Epidermal melanocyte (primary cell): Measurements from ENCODE around the gene PFDN2.

Source experiments
- DNase-seq: peaks from one replicate; pipeline ENCODE4 v3.0.0; 2011; ENCODE audit warnings: low spot score; ENCODE audit not compliant: insufficient read length

The PFDN2 gene, protein sequence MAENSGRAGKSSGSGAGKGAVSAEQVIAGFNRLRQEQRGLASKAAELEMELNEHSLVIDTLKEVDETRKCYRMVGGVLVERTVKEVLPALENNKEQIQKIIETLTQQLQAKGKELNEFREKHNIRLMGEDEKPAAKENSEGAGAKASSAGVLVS

DNA sequence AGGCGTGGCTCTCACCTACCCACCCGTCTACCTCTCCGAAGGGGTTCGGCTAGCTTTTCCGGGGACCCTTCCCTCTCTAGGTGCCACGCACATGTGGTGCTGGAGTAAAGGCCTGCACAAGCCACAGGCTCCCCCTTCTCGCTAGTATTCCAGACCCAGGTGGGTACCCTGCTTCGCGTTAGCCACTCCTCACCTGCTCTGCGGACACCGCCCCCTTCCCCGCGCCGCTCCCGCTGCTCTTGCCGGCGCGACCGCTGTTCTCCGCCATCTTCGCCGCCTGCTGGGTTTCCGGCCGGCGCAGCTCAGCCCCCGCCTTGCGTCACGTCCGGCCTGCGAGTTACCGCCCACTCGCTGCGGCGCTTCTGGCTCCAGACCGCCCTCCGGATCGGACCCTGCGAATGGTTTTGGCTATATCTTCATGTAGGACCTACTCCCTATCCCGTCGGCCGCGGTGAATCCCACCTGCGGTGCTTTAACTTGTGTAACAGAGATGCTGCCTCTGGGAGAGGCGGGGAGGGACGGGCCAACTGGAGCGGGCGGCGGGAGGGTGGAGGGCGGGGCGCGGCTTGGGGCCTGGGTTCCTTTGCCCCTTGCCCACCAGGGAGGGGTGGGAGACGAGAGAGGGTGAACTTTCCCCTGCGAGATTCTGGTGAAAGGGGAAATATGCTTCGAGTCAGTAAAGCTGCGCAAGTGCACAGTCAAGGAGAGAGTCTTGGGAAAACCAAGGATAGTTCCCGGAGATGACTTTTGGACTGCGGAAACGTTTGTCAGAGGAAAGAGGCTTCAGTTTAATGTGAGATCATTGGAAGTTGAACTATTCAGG, at the start of gene PFDN2, which contains the start of gene NIT1:
Gene PFDN2, minus strand, starts transcription at position 279 of the 823 bp plus-strand sequence. Its CDS starts 11 bp downstream, at position 268.
Gene NIT1, plus strand, starts transcription at position 347 of the 823 bp plus-strand sequence. Its CDS starts 72 bp downstream, at position 419.
- peak; percentile 84 for DNase-seq

DNA sequence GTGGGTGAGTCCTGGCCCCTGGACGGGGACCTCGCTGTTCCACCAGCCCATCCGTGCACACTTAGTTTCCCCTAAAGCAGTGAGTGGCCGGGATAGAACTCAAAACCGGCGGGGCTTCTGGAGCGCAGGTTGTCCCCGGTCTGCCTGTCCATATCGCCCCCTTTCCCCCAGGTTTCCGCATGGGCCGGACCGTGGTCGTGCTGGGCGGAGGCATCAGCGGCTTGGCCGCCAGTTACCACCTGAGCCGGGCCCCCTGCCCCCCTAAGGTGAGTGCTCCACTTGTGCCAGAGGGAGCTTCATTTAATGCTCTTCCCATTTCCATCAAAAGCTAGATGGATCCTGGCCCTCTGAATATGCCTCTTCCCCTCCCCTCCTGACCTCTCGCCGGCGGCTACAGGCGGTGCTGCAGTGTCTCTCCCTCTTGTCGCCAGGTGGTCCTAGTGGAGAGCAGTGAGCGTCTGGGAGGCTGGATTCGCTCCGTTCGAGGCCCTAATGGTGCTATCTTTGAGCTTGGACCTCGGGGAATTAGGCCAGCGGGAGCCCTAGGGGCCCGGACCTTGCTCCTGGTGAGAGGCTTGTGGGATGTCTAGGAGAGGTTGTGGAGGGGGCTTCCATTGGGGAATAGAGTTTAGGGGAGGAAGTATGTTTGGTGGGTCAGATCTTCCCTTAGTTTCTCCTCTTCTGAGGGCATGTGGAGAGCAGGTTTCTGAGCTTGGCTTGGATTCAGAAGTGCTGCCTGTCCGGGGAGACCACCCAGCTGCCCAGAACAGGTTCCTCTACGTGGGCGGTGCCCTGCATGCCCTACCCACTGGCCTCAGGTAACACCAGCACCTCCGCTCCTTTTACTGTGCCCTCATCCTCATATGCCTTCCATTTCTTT, 49.1 kb upstream of the PFDN2 start:
- DNase-seq: no peak

DNA sequence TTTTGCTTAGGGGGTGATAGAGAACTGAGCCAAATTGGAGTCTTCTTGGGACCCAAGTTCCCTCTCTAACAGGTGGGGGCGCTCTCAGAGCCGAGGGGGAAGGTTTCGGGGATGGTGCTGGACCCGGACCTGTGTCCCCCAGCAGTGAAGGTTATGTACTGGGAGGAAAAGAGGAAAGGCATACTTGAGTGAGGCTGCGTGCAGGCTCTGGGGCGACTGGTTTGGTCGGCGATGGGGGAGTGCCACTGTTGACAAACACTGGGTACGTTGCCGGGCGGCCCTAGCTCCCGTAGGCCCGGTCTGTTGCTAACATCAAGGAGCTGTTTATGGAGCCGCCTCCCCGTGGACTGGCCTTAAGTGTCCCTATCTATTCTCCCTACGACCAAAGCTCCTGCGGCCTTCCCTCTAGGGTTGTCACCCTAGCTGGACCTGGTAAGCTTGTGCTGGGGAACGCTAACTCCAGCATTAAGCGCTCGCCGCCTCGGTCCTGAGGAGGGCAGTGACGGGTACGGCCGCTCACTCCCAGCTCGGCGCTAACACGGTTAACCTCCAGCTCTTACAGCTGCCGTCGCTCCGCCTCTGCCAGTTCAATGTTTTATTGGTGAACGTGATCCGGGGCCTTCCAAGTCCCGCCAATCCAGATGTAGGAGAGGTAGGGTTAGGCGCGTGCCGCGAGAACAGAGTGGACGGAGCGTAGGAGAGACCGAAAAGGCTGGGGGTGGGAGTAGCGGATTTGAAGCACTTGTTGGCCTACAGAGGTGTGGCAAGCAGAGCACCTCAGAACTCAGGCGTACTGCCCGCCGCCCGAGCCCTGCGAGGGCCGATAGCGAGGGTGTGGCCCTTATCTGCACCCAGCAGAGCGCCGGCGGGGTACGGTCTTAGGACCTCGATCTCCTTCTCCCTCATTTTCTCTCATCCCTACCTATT, 48.2 kb upstream of the PFDN2 start, which contains the start of gene PPOX:
Gene PPOX, plus strand, starts transcription at position 685 of the 927 bp plus-strand sequence. CDS start 422 bp downstream, outside the sequence.
- DNase-seq: peak; percentile 93

DNA sequence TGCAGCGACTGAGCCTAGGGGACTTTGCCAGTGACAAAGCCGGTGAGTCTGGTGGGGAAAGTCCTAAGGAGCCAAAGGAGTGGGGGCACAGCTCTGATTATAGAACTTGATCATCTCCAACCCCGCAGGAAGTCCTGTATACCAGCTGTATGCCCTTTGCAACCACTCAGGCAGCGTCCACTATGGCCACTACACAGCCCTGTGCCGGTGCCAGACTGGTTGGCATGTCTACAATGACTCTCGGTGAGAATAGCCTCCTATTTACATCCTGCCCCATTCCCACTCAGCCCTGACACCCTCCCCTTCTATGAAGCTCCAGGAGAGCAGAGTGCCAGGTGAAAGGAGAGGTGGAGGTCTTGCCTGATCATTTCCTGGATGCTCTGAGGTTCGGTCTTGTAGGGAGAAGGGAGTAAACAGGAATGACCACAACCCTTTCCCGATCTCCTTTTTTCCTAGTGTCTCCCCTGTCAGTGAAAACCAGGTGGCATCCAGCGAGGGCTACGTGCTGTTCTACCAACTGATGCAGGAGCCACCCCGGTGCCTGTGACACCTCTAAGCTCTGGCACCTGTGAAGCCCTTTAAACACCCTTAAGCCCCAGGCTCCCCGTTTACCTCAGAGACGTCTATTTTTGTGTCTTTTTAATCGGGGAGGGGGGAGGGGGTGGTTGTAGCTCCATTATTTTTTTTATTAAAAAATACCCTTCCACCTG, 47.2 kb upstream of the PFDN2 start:
- no peak for DNase-seq

DNA sequence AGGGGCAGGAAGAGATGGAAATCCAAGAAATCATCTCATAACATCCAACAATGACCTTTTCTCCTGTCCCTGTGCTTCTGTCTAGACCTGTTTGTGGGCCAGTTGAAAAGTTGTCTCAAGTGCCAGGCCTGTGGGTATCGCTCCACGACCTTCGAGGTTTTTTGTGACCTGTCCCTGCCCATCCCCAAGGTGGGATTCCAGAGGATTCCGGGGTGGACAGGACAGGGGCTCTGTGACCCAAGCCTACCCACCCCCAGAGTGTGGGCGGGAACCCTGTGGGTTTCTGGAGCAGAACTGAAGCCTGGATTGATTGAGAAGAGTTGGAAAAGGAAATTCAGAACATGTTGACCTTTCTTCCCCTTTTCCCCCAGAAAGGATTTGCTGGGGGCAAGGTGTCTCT, 46.0 kb upstream of the PFDN2 start:
- DNase-seq: no peak

DNA sequence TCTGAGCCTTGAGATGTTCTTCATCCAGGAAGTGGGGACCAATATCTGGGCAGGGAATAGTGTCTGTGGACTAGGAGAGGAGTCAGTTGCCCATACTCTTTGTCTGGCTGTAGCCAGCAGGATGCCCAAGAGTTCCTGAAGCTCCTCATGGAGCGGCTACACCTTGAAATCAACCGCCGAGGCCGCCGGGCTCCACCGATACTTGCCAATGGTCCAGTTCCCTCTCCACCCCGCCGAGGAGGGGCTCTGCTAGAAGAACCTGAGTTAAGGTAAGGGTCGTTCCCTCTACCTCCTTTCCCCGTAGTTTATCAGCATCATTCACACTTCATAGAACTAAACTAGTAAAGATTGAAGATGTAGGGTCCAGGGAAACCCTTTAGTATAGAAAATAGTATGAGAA, 45.0 kb upstream of the PFDN2 start:
- DNase-seq: no peak

DNA sequence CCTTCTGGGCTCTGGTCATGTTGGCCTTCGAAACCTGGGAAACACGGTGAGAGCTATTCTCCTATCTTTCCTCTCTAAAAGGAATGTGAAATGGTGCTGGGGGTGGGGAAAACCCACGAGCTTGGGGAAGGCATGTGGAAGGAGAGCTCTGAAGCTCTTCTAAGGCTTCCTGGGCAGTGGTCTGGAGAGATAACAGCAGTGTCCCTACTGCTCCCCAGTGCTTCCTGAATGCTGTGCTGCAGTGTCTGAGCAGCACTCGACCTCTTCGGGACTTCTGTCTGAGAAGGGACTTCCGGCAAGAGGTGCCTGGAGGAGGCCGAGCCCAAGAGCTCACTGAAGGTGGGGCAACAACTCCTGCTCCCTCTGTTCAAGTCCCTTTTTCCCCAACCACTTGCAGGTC, 44.2 kb upstream of the PFDN2 start:
- DNase-seq: no peak

DNA sequence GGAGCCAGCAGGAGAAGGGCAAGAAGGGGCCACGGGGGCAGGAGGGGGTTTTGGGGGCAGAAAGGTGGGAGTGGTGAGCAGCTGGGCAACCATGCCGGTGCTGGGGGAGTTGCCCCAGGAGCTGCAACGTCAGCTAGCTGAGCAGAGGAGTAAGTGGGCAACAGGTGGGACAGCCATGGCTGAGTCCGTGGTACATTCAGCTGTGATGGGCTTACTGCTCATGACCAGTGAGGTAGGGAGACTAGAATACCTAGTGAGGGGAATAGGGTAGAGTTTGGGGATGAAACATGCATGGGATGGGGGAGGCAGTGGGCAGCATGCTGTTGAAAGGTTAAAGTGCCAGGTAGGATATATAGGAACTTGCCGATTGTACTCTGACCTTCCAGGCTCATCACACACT, 43.8 kb upstream of the PFDN2 start:
- no peak for DNase-seq

DNA sequence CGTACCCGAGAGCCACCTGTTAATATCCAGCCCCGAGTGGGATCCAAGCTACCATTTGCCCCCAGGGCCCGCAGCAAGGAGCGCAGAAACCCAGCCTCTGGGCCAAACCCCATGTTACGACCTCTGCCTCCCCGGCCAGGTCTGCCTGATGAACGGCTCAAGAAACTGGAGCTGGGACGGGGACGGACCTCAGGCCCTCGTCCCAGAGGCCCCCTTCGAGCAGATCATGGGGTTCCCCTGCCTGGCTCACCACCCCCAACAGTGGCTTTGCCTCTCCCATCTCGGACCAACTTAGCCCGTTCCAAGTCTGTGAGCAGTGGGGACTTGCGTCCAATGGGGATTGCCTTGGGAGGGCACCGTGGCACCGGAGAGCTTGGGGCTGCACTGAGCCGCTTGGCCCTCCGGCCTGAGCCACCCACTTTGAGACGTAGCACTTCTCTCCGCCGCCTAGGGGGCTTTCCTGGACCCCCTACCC, 42.9 kb upstream of the PFDN2 start:
- no peak for DNase-seq

DNA sequence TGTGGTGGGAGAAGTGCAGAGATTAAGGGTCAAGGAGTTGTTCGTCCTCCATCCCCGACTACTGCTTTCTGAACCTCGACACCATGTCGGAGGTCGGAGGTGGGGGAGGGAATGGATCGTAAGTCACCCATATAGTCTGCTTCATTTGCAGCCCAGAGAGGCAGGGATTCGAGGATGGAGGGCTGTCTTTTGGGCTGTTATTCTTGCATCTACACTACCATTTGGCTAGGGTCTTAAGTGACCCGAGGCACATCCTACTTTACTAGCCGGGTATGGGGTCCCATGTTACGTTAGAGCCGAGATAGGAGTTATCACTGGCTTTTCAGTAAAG, 42.0 kb upstream of the PFDN2 start:
- DNase-seq: no peak

DNA sequence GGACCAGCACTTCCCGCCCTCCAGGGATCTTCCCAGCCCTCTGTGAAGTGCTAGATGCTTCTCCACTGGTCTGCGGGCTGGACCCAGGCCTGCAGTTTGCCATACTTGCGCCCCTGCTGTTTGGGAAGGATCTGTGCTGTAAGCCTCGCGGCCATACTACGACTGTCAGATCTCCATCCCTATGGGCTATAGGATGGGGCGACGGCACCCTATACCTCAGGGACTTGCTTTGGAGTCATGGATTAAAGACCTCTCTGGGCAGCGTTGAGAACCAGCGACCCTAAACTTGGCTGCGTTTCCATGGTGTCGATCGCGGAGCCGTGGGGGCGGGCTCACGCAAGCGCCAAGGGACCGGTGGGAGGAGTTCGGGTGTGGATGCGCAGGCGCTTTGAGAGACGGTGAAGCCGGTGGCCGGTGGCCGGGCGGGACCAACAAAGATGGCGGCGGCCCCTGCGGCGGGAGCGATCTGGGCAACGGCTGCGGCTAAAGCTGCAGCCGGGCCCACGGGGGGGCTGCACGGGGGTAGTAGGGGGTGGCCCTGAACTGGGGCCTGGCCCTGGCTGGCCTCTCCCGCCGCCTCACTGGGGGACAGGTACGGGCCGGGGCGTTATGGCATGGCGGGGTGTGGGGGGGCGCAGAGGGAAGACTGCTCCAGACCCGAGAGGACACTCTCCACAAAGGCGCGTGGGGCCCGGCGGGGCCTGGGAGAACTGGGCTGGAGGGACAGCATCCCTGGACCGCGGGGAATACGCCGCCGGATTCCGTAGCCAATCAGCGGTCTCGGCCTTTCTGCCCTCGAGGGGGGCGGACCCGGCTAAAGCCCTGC, 41.5 kb upstream of the PFDN2 start, which contains the start of gene USP21:
Gene USP21, plus strand, starts transcription at position 414 of the 826 bp plus-strand sequence. CDS start 1,141 bp downstream, outside the sequence.
- peak; percentile 96 for DNase-seq

DNA sequence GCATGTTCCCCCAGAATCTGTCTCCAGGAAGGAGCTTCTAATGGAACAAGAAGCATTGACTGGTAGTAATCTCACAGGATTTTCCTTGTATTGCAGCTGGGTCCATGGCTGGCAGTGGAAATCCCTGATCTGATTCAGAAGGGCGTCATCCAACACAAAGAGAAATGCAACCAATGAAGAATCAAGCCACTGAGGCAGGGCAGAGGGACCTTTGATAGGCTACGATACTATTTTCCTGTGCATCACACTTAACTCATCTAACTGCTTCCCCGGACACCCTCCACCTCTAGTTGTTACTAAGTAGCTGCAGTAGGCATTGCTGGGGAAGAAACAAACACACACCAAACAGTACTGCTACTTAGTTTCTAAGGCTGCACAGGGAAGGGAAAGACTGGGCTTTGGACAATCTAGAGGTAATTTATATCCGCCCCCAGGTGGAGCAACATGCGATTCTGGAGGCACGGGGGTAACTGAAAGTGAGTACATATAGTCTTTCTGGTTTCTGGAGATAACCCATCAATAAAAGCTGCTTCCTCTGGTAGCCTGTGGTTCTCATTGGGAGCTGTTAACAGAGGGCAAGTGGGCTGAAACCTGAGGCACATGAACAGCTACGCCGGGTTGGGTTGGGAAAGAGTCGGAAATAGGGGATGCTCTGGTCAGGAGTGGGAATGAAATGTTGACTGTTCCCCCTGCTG, 40.6 kb upstream of the PFDN2 start:
- no peak for DNase-seq

DNA sequence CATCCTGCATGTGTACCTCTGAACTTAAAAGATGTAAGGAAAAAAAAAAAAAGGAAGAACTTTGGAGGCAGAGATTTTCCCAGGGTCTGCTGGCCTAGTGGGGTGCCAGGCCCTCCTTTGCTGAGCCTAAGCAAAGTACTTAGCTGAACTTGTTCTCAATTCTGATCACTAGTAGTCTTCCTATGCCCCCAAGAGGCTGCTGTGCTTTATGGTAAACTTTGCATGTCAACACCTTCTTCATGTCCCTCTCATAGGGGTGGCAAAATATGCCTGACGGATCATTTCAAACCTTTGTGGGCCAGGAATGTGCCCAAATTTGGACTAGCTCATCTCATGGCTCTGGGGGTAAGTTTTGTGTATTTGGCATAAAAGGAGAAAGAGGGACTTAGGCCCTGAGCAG, 40.0 kb upstream of the PFDN2 start:
- no peak for DNase-seq

DNA sequence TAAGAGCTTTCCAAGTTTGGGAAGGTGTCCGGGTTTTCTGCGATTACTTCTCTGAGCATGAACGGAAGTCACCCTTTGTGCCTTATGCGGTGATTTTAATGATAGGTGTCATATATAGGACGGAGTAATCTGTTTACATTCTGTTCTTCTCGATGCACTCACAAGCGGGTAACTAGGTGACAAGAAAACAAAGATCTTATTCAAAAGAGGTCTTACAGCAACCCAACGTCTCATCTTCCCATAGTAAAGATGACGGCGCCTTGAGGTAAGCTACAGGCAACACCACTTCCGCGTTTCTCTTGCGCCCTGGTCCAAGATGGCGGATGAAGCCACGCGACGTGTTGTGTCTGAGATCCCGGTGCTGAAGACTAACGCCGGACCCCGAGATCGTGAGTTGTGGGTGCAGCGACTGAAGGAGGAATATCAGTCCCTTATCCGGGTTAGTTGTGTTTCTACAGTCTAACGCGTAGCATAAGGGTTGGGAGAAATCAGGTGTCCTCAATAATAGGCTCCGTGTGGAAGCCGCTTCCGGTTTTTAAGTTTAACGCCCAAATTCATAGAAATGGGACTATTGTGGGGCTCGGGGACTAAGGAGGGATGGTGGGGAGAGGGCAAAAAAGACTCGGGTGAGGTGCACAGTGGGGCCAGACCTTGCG, 36.0 kb upstream of the PFDN2 start, which contains the start of gene UFC1:
Gene UFC1, plus strand, starts transcription at position 297 of the 656 bp plus-strand sequence. Its CDS starts 20 bp downstream, at position 317.
- peak; percentile 85 for DNase-seq

DNA sequence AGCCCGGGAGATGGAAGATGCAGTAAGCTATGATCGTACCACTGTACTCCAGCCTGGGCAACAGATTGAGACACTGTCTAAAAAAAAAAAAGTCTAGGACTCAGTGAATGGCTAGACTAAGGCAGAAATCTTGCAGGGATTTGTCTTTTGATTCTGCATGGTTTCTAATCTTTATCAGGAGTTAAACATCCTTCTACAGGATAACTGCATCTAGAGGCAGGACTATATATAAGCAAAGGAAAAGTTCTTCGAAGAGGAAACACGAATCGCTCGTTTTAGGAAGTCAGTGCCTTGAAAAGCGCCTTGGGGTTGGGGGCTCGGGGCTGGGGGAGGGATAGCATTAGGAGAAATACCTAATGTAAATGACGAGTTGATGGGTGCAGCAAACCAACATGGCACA, 35.3 kb upstream of the PFDN2 start:
- no peak for DNase-seq

DNA sequence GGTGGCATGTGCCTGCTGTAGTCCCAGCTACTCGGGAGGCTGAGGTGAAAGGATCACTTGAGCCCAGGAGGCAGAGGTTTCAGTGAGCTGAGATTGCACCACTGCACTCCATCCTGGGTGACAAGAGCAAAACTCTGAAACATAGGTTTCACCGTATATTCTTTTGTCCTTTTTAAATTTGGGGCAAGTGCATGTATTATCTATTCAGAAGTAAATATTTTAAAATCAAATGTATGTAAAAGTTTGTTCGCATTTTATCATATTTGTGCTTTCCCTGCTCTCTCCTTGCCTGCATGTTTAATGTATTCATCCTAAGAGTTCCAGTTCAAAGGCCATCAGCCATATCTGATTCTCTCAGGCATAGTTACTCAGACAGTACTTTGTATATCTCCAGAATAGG, 28.0 kb upstream of the PFDN2 start:
- DNase-seq: no peak

DNA sequence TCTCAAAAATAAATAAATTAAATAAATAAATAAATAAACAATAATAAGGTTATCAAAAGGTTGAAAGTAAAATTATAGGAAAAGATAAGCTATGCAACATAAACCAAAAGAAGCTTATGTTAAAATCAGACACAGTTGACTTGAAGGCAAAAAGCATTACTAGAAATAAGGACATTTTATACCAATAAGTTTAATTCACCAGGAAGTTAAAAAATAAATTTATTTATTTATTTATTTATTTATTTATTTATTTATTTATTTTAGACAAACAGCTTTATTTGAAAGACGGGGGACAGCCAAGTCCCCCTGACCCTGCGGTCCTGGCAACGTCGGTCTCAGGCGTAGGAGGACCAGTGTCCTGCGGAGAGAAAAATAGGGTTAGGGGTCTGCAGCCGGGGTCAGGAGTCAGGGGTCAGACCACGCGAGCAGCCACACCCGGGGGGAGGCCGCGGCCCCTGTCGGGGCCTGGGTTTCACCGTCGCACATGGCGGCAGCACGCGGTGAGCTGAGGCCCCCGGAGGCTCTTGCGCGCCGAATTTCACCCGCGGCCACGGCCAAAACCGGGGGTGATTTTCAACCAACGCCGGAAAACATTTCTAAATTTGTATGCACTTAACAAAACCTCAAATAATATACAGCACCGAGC, 23.0 kb upstream of the PFDN2 start:
- DNase-seq: no peak
